GM18861 (cell line): ENCODE data around the gene ADRA1B.

Experiments used
- ATAC-seq: cut with Tn5 transposase; IDR thresholded peaks from one replicate; pipeline ENCODE4 v1.9.1; 2021; ENCODE audit not compliant: unreplicated experiment

The ADRA1B gene

GRCh38 chr5:159901308-159901707 lies 15.0 kb upstream of the ADRA1B start:
- ATAC-seq, result no peak

GRCh38 chr5:159901772-159902171 lies 14.5 kb upstream of the ADRA1B start:
- no peak for ATAC-seq

- ATAC-seq, result no peak
Measured at GRCh38 chr5:159902444-159903121, 13.7 kb upstream of the ADRA1B start.

- no peak for ATAC-seq
Measured at GRCh38 chr5:159903131-159903530, 13.2 kb upstream of the ADRA1B start.

- ATAC-seq, result no peak
Measured at GRCh38 chr5:159904874-159905273, 11.4 kb upstream of the ADRA1B start.

- no peak for ATAC-seq
Measured at GRCh38 chr5:159905496-159905895, 10.8 kb upstream of the ADRA1B start.

GRCh38 chr5:159906463-159906862 lies 9.8 kb upstream of the ADRA1B start:
- ATAC-seq, result no peak

GRCh38 chr5:159906943-159907342 lies 9.3 kb upstream of the ADRA1B start:
- ATAC-seq, result no peak

GRCh38 chr5:159907689-159908590 lies 8.3 kb upstream of the ADRA1B start:
- no peak for ATAC-seq

GRCh38 chr5:159908591-159908940 lies 7.7 kb upstream of the ADRA1B start:
- ATAC-seq, result no peak

- no peak for ATAC-seq
Measured at GRCh38 chr5:159909126-159909525, 7.2 kb upstream of the ADRA1B start.

GRCh38 chr5:159910207-159910842 lies 6.0 kb upstream of the ADRA1B start:
- no peak for ATAC-seq

- ATAC-seq, result no peak
Measured at GRCh38 chr5:159910843-159911229, 5.4 kb upstream of the ADRA1B start.

GRCh38 chr5:159911349-159911748 lies 4.9 kb upstream of the ADRA1B start:
- ATAC-seq, result no peak

- no peak for ATAC-seq
Measured at GRCh38 chr5:159912033-159912800, 4.1 kb upstream of the ADRA1B start.

GRCh38 chr5:159913048-159913447 lies 3.2 kb upstream of the ADRA1B start:
- ATAC-seq, result no peak

- no peak for ATAC-seq
Measured at GRCh38 chr5:159913501-159913900, 2.8 kb upstream of the ADRA1B start.

GRCh38 chr5:159916841-159917761 lies 819 bp downstream of the ADRA1B start:
- ATAC-seq, result no peak

GRCh38 chr5:159917994-159918393 lies 1.7 kb downstream of the ADRA1B start:
- no peak for ATAC-seq

GRCh38 chr5:159921721-159922120 lies 5.4 kb downstream of the ADRA1B start:
- ATAC-seq, result no peak
